HUES64 (cell line): ENCODE data around the gene MAP3K6. TPM values are rescaled to one million over a fixed set of nuclear protein-coding genes. Genes with fewer than 3 reads are reported as not detected.
"Not testable (repeated sequence)": the region's sequence is repeated elsewhere in the genome, so short reads cannot be mapped to it uniquely, and the experiment has no call there.

Experiments
- H3K27ac ChIP-seq: 2 replicates; pipeline ENCODE4 v1.7.0; 2013; ENCODE audit warnings: low read depth, low read length, inconsistent platforms
- H3K27me3 ChIP-seq: 2 replicates; pipeline ENCODE4 v1.6.1; 2013; ENCODE audit warnings: mild to moderate bottlenecking, low read length; ENCODE audit not compliant: insufficient read depth
- H3K36me3 ChIP-seq: 2 replicates; pipeline ENCODE4 v1.6.1; 2013; ENCODE audit warnings: mild to moderate bottlenecking, low read length; ENCODE audit not compliant: insufficient read depth
- H3K4me1 ChIP-seq: 2 replicates; pipeline ENCODE4 v1.6.1; 2013; ENCODE audit warnings: mild to moderate bottlenecking, low read length, moderate library complexity; ENCODE audit not compliant: insufficient read depth
- H3K4me3 ChIP-seq: 2 replicates; pipeline ENCODE4 v1.5.1; 2013; ENCODE audit warnings: mild to moderate bottlenecking, low read length, moderate library complexity
- H3K9ac ChIP-seq: 2 replicates; pipeline ENCODE4 v1.6.1; 2013; ENCODE audit warnings: mild to moderate bottlenecking, low read depth, low read length
- H3K9me3 ChIP-seq: 2 replicates; pipeline ENCODE4 v1.6.1; 2013; ENCODE audit warnings: low read depth, low read length; ENCODE audit not compliant: insufficient read depth
- WGBS: fragments of 150-250, 120-280 bp; methylation state at CpG from one replicate; pipeline ENCODE4 v1.1.7; 2013; ENCODE audit warnings: missing lambda C conversion rate; 5-methylcytosine and 5-hydroxymethylcytosine counted together
- polyA plus RNA-seq, 2 experiments: library from polyadenylated mRNA; stranded (reverse); fragments of 50-300 nt; gene quantifications; one replicate each; pipeline ENCODE4 v1.2.3, GENCODE V29; 2013

Gene MAP3K6, protein sequence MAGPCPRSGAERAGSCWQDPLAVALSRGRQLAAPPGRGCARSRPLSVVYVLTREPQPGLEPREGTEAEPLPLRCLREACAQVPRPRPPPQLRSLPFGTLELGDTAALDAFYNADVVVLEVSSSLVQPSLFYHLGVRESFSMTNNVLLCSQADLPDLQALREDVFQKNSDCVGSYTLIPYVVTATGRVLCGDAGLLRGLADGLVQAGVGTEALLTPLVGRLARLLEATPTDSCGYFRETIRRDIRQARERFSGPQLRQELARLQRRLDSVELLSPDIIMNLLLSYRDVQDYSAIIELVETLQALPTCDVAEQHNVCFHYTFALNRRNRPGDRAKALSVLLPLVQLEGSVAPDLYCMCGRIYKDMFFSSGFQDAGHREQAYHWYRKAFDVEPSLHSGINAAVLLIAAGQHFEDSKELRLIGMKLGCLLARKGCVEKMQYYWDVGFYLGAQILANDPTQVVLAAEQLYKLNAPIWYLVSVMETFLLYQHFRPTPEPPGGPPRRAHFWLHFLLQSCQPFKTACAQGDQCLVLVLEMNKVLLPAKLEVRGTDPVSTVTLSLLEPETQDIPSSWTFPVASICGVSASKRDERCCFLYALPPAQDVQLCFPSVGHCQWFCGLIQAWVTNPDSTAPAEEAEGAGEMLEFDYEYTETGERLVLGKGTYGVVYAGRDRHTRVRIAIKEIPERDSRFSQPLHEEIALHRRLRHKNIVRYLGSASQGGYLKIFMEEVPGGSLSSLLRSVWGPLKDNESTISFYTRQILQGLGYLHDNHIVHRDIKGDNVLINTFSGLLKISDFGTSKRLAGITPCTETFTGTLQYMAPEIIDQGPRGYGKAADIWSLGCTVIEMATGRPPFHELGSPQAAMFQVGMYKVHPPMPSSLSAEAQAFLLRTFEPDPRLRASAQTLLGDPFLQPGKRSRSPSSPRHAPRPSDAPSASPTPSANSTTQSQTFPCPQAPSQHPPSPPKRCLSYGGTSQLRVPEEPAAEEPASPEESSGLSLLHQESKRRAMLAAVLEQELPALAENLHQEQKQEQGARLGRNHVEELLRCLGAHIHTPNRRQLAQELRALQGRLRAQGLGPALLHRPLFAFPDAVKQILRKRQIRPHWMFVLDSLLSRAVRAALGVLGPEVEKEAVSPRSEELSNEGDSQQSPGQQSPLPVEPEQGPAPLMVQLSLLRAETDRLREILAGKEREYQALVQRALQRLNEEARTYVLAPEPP (N-terminal part only)
- 4.5 TPM for polyA plus RNA-seq (2013, experiment 1 of 2)
- 9.9 TPM for polyA plus RNA-seq (2013, experiment 2 of 2)

DNA sequence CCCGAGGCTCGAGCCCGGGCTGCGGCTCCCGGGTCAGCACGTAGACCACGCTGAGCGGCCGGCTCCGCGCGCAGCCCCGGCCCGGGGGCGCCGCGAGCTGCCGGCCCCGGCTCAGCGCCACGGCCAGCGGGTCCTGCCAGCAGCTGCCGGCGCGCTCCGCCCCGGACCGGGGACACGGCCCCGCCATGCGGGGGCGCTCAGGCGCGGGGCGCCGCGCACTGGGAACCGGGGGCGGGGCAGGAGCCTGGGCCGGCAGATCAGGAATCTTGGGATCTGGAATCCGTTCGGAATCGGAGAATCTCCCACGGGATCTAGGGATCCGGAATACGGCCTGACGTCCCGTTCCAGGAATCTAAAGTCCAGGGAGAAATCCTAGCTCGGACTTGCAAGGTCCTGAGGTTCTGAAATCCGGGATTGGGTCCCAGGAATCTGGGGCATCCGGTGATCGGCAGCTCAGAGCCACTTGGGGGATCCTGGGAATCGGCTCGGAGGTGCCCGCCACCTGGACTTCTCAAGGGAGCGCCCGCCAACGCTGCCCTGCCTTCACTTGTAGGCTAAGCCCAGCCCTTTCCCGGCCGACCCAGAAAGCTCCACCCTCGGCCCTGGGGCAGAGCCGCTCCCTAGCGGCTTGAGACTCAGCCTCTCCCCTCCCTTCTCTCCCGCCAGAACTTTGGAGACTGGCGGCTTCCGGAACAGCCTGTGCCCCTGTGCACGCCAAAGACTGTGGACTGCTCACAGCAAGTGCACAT, at the start of gene MAP3K6:
TSS of gene MAP3K6 (minus strand) at position 551 of the 749 bp plus-strand sequence. CDS start at position 187, 364 bp downstream.
- peaks cover 18% of the 10 kb centered on the region for H3K4me1 ChIP-seq
- under 1% methylated on average over 67 of the region's 67 CpGs for WGBS

DNA sequence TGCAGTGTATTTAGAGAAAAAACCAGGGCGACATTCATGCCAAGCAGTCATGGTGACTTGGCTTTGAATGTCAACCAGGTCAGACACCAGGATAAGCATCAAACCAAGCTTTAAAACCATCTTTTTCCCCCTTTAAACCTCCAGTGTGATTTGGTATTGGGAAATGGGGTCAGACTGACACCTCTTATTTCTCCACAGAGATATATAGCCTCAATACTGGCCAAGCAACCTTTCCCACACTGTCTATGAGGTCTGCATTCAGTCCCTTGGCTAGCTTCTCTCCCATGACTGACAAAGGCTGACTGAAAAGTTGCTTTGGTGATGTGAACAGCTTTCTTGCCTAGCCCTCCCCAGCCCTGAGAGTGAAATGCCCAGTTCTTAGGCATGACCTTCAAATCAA, 47.3 kb upstream of the MAP3K6 start:
- Histone ChIP-seq H3K4me1 (peaks cover 13% of the 10 kb centered on the region), H3K27ac (no peak overlapping the region), H3K4me3 (no peak overlapping the region), H3K9me3 (no peaks in the 10 kb centered on the region), H3K27me3 (no peaks in the 10 kb centered on the region), H3K9ac (no peak overlapping the region), H3K36me3 (peaks cover 89% of the 10 kb centered on the region)
- 96% methylated on average over 1 of the region's 1 CpG for WGBS

More for the DNA sequence above, at the start of gene MAP3K6:
- Histone ChIP-seq H3K9me3 (no peaks in the 10 kb centered on the region), H3K27ac (peak within 1 kb of the TSS; percentile 73; the same call in 1 of the 2 replicates), H3K36me3 (no peaks in the 10 kb centered on the region), H3K9ac (peak within 1 kb of the TSS; percentile 63), H3K4me3 (peak within 1 kb of the TSS; percentile 84), H3K27me3 (peaks cover 7% of the 10 kb centered on the region)

DNA sequence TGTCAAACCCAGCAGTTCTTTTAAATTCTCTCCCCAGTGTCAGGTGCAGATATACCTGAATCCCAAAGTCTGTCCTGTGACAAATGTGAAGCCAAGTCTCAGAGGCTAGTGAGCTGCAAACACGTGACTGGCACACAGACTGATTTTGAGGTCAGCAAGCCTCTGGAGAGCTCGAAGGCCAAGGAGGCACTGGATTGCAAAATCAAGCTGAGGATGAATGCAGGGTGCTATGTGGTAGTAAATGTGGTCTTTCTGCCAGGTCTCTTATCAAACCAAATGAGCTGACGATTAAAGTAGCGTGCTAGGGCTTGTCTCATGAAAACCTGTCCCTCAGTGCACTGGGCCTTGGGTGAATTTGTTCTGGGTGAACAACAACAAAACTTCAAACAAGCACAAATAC, 46.2 kb upstream of the MAP3K6 start:
- Histone ChIP-seq H3K27ac (no peak overlapping the region), H3K27me3 (no peaks in the 10 kb centered on the region), H3K9ac (no peak overlapping the region), H3K36me3 (peaks cover 94% of the 10 kb centered on the region), H3K4me3 (no peak overlapping the region), H3K9me3 (no peaks in the 10 kb centered on the region), H3K4me1 (peaks cover 2% of the 10 kb centered on the region; the same call in 1 of the 2 replicates)
- WGBS = 96% methylated on average over 4 of the region's 4 CpGs

DNA sequence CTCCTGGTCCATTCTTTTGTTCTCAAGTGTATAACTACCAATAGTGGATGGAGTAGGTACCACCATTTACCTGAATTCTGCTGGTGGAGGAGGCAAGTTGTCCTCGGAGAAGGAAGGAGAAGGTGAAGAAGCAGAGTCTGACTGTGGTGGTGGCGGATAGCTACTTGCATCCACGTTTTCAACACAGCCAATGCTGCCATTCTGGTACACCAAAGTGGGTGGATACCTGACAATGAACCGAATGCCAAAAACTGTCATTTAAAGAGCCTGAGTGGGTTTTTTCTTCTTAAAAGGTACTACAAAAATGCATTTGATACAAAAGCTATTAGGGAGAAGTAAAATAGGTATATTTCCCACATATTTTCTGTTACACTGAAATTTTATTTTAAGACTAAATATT, 45.7 kb upstream of the MAP3K6 start:
- no peak overlapping the region for H3K4me3 ChIP-seq
- no peak overlapping the region for H3K27ac ChIP-seq
- H3K36me3 ChIP-seq = peaks cover 94% of the 10 kb centered on the region
- H3K9me3 ChIP-seq = no peaks in the 10 kb centered on the region
- 96% methylated on average over 4 of the region's 4 CpGs for WGBS
- no peaks in the 10 kb centered on the region for H3K27me3 ChIP-seq
- no peaks in the 10 kb centered on the region for H3K4me1 ChIP-seq
- no peak overlapping the region for H3K9ac ChIP-seq

DNA sequence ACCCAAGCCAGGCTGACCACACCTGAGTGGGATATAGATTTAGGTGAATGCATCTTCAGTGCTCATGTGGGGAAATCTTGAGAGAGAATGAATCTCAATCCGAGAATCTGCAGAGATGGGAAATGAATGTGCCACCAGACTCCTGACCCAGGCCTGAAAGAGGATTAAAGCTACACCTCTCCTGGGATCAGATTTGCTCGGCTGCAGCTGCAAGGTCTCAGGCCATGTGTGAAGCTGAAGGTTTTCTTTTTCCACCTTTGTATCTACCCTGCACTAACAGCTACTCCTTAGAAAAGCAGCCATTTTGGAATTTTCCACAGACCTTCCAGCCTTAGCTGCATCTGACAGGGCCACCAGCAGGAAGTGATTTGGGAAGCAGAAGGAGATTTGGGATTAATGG, 43.9 kb upstream of the MAP3K6 start:
- Histone ChIP-seq H3K9me3 (no peaks in the 10 kb centered on the region), H3K36me3 (peaks cover 83% of the 10 kb centered on the region), H3K9ac (no peak overlapping the region), H3K4me3 (no peak overlapping the region), H3K4me1 (peaks cover 5% of the 10 kb centered on the region; the same call in 1 of the 2 replicates), H3K27me3 (no peaks in the 10 kb centered on the region), H3K27ac (no peak overlapping the region)
- 93% methylated on average over 2 of the region's 2 CpGs for WGBS

DNA sequence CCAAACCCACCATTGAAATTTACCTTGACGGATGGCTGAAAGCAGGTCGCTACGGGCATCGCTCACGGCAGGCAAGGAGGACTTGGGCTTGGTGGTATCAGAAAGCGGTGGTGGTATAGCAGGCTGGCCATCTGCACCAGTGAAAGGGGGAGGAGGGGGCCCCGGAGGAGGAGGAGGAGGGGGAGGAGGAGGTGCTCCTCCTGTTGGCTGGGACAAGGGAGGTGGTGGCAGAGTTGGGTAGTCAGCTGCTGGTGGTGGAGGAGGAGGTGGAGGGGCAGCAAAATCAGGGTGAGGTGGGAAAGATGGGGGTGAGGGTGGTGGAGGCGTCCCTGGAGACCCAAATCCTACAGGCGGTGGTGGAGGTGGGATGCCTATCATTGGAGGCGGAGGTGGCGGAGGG, 42.9 kb upstream of the MAP3K6 start:
- H3K4me1 ChIP-seq = peaks cover 15% of the 10 kb centered on the region
- no peak overlapping the region for H3K4me3 ChIP-seq
- H3K27ac ChIP-seq = no peak overlapping the region
- no peak overlapping the region for H3K9ac ChIP-seq
- H3K9me3 ChIP-seq = no peaks in the 10 kb centered on the region
- peaks cover 72% of the 10 kb centered on the region for H3K36me3 ChIP-seq
- H3K27me3 ChIP-seq = no peaks in the 10 kb centered on the region
- 95% methylated on average over 11 of the region's 11 CpGs for WGBS

DNA sequence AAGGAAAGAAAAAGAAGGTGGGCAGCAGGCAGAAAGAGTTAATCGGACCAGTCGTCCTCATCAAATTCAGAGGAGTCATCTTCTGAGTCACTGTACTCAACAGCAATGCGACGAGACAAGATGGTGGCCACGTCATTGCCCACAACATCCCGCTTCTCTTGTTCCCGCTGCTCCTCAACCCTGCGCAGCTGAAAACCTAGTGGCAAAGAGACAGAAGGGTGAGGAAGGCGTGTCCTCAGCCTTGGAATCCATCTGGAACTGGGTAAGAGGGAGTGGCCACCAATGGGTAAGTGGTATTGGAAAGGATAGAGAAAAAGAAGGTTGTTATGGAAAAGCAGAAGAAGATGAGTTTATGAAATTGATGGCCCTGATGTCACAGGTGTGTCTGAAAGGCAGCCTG, 41.4 kb upstream of the MAP3K6 start:
- 97% methylated on average over 9 of the region's 9 CpGs for WGBS
- Histone ChIP-seq H3K9me3 (no peaks in the 10 kb centered on the region), H3K4me3 (no peak overlapping the region), H3K9ac (no peak overlapping the region), H3K27me3 (no peaks in the 10 kb centered on the region), H3K4me1 (peaks cover 29% of the 10 kb centered on the region), H3K36me3 (peaks cover 57% of the 10 kb centered on the region), H3K27ac (no peak overlapping the region)

DNA sequence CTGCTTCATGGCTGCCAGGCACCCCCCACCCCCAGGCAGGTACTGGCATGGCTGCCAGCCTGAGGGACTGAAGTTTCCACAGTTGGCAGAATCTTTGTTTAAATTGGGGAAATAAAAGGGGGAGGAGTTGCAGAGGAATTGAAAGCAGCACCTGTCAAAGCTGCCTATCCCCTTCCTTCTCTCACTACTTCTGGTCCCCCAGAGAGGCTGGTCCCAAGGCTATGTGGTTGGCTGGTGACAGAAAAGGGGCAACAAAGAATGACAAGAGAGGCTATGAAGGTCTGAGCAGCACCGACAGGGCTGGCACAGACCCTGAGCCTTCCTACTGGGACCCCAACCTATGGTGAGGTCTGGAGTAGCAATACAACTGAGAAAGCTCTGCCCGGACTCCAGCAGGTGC, 40.0 kb upstream of the MAP3K6 start:
- H3K27me3 ChIP-seq = not testable (repeated sequence)

DNA sequence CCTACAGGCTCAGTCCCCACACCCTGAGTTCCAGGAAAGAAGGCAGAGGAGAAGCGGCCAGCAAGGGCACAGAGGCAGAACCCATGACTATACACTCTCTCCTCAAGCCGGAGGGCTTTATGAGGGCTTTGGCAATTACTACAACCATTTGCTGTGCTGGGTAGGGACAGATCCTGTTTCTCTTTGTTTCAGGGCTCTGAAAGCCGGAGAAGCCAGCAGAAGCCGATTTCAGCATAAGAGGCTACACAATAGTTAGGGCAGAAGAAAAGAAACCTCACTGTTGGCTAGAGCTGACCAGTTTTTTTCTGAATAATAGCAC, 39.6 kb upstream of the MAP3K6 start:
- whole genome bisulfite sequencing = 64% methylated on average over 4 of the region's 4 CpGs
- H3K27ac ChIP-seq = peak overlapping the region; percentile 56

More for the DNA sequence above, 40.0 kb upstream of the MAP3K6 start:
- H3K9me3 ChIP-seq, H3K27ac ChIP-seq, H3K4me3 ChIP-seq, H3K9ac ChIP-seq: not testable (repeated sequence)
- Histone ChIP-seq H3K4me1 (peaks cover 36% of the 10 kb centered on the region), H3K36me3 (peaks cover 44% of the 10 kb centered on the region)
- 93% methylated on average over 2 of the region's 2 CpGs for WGBS

DNA sequence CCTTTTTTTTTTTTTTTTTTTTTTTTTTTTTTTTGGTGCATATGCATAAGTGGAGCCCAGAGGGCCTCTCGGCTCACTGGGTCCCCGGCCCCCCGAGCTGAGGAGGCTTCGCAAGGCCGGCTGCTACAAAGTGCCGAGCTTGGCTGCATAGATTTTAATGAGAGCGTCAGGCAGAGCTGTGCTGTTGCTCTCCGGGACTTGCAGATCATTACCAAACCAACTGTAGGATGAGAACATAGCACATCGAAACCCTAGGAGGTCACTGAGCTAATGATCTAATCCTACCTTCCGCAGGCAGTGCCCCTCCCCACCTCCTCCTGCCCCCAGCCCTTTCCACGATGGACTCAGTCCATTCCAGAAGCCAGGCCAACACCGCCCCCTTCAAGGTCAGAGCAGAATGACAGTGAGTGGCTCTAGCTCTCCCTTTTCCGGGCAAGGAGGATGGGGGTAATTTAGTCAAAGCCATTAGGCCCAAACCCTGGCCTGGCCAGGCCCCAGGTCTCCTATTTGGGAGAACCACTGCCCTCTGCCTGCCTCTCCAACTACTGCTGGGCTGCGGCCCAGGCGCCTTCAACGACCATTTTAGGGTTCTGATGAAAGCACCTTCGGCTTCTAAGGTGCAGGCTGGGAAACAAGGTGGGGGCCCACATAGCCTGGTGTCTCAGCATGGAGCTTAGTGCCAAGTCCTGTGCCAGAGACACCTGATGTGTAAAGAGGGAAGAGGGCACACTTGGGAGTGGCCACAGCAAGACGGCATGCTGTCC, 39.0 kb upstream of the MAP3K6 start:
- Histone ChIP-seq H3K36me3 (peaks cover 36% of the 10 kb centered on the region), H3K27ac (peak overlapping the region; percentile 69), H3K9ac (0 out of 2 replicates have a peak overlapping the region, but pooled peaks have one; percentile 13), H3K4me1 (peaks cover 36% of the 10 kb centered on the region)
- H3K27me3 ChIP-seq, H3K4me3 ChIP-seq, H3K9me3 ChIP-seq: not testable (repeated sequence)
- 34% methylated on average over 16 of the region's 18 CpGs for WGBS

More for the DNA sequence above, 39.6 kb upstream of the MAP3K6 start:
- no peak overlapping the region for H3K4me3 ChIP-seq
- no peaks in the 10 kb centered on the region for H3K9me3 ChIP-seq
- H3K27me3 ChIP-seq = no peaks in the 10 kb centered on the region
- H3K36me3 ChIP-seq = peaks cover 42% of the 10 kb centered on the region
- 0 out of 2 replicates have a peak overlapping the region, but pooled peaks have one; percentile 13 for H3K9ac ChIP-seq
- H3K4me1 ChIP-seq = peaks cover 36% of the 10 kb centered on the region
